IPS DF 4.7 (cell line): ENCODE data around the gene KIF2B.
"Not testable (repeated sequence)": the region's sequence is repeated elsewhere in the genome, so short reads cannot be mapped to it uniquely, and the experiment has no call there.

Experiments
- DNase-seq: peaks from one replicate; pipeline ENCODE4 v3.0.0-alpha.2; 2013; ENCODE audit warnings: low spot score; ENCODE audit errors: extremely low read depth

The KIF2B gene

GRCh38 chr17:53822764-53823163 lies at the start of gene KIF2B:
Gene KIF2B (plus strand): TSS chr17:53822927. CDS start chr17:53823034, 107 bp downstream.
- DNase-seq, result no peak

GRCh38 chr17:53780320-53780719 lies 42.4 kb upstream of the KIF2B start:
- DNase-seq, result no peak

GRCh38 chr17:53791551-53791950 lies 31.2 kb upstream of the KIF2B start:
- no peak for DNase-seq

- DNase-seq, result no peak
These were observed 30.3 kb upstream of the KIF2B start for GRCh38 chr17:53792451-53792850.

- DNase-seq, result no peak
These were observed 29.7 kb upstream of the KIF2B start for GRCh38 chr17:53792997-53793396.

- DNase-seq, result no peak
These were observed 27.9 kb upstream of the KIF2B start for GRCh38 chr17:53794875-53795274.

GRCh38 chr17:53796642-53797041 lies 26.1 kb upstream of the KIF2B start:
- DNase-seq, result no peak

GRCh38 chr17:53797501-53797900 lies 25.2 kb upstream of the KIF2B start:
- DNase-seq, result no peak

GRCh38 chr17:53804437-53804836 lies 18.3 kb upstream of the KIF2B start:
- DNase-seq, result no peak

- no peak for DNase-seq
These were observed 16.3 kb upstream of the KIF2B start for GRCh38 chr17:53806473-53806872.

- DNase-seq, result no peak
These were observed 15.4 kb upstream of the KIF2B start for GRCh38 chr17:53807286-53807685.

- no peak for DNase-seq
These were observed 4.5 kb upstream of the KIF2B start for GRCh38 chr17:53818271-53818670.

GRCh38 chr17:53818929-53819328 lies 3.8 kb upstream of the KIF2B start:
- DNase-seq, result no peak

- no peak for DNase-seq
These were observed 2.8 kb upstream of the KIF2B start for GRCh38 chr17:53819956-53820355.

- DNase-seq, result no peak
These were observed 769 bp downstream of the KIF2B start for GRCh38 chr17:53823341-53824050.

GRCh38 chr17:53834771-53835170 lies 12.0 kb downstream of the KIF2B start:
- not testable (repeated sequence) for DNase-seq

- DNase-seq, result no peak
These were observed 14.4 kb downstream of the KIF2B start for GRCh38 chr17:53837131-53837530.

GRCh38 chr17:53844491-53845107 lies 21.9 kb downstream of the KIF2B start:
- DNase-seq, result no peak

- not testable (repeated sequence) for DNase-seq
These were observed 48.4 kb downstream of the KIF2B start for GRCh38 chr17:53871128-53871527.
